K562 treated with DMSO at 1 percent for 24 hours (cell line): Measurements from ENCODE around the gene VEPH1. TPM values are rescaled to one million over a fixed set of nuclear protein-coding genes. Genes with fewer than 3 reads are reported as not detected.

ENCODE experiments used
- total RNA-seq: library from RNA; unstranded; fragments of 300-600 nt; gene quantifications from 2 replicates; pipeline ENCODE4 v1.2.3, GENCODE V29; 2022; ENCODE audit warnings: low read depth; ENCODE audit not compliant: insufficient read depth

VEPH1 gene
- 1.1 and 2.2 TPM in 2 replicates for total RNA-seq

DNA sequence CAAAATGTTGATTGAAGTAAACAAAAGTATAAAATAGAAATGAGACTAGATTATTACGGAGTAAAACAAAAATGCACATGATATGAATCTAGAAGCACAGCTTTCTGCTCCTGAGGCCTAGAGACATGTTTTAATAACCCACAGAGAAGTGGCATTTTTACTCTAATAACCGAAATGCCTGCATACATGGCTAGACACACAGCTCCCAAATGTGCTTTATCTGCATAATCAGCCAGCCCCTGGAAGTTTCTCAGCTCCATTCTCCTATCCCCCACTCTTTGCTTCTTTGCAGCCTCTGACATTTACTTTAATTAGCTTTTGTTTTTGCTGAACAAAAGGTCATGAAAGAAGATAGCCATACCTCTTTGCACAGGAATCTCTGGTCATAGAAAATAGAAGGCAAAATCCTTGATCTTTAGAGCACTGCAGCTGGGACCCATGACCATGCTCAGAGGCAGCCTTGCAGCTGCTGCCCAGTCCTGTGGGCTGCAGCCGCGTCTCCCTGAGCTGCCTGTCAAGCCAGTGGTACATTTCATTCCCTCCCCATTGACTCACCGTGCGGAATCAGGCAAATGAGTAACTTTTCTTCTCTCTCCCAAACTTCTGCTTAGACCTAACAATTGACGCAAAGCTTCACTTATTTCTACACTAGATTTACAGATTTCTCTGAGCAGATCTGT, at the start of gene VEPH1:
TSS of gene VEPH1 (minus strand) at position 501 of the 680 bp plus-strand sequence. CDS start 8,067 bp downstream, outside the sequence.

DNA sequence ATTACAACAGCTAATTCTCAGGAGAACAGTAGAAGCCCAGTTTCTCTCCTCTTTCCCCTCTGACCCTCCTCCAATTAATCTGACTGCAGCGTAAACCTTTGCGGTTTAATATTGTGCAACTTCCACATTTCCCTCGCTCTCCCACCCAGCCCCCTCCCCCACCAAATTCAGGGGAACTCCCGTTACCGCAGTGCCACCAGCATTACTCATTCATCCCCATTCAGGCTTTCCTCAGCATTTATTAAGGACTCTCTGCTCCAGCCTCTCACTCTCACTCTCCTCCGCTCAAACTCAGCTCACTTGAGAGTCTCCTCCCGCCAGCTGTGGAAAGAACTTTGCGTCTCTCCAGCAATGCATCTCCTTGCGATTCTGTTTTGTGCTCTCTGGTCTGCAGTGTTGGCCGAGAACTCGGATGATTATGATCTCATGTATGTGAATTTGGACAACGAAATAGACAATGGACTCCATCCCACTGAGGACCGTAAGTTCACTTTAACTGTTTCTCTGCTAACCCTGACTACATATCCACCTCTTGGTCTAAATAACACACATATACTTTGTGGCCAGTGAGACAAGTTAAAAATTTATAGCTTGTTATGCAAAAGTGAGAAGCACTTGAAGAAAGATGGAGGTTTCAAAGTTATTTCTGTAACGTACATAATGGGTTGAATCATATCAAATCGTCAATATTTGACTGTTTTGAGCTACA, 66.5 kb downstream of the VEPH1 start, which contains the start of gene PTX3:
TSS of gene PTX3 (plus strand) at position 268 of the 709 bp plus-strand sequence. CDS start at position 352, 84 bp downstream.

Other genes starting within 250 kb of the VEPH1 start
- gene PTX3, start 66.6 kb downstream of the VEPH1 start, total RNA-seq, result 3.1 and 3.4 TPM in 2 replicates